ENCODE data around the gene TMEM259. TPM values are rescaled to one million over a fixed set of nuclear protein-coding genes. Genes with fewer than 3 reads are reported as not detected.

TMEM259 gene
- total and polyA plus RNA-seq, 9 of the 15 experiments (the other 6 are each of a cell fraction or from before 2014, with no cell fraction given): 0.52 to 231 (median 63.6) TPM

GRCh38 chr19:971795-972194, 49.1 kb downstream of the TMEM259 start:
- H3K27ac ChIP-seq (ENCODE audit: extremely low read depth, low read depth, low read length): no peak overlapping the region
- no peaks in the 10 kb centered on the region for H3K9me1 ChIP-seq (ENCODE audit: control insufficient read depth, insufficient read depth, low read length)
- in situ Hi-C loops (cut with MboI) (no loop called here), intact Hi-C loops (cut with micrococcal nuclease) (no loop called here)
- peaks cover 3% of the 10 kb centered on the region; the same call in 1 of the 3 replicates for H3K79me2 ChIP-seq (ENCODE audit: control insufficient read depth, insufficient read depth, low read length)
- peaks cover 0 to 37% of the 10 kb centered on the region in 2 experiments; a peak in 2 of 5 replicates for H3K4me1 ChIP-seq (replicated peaks in 1 of 2; ENCODE audit: control insufficient read depth in 2 of 2, insufficient read depth in 2 of 2, low read length in 2 of 2)
- FAIRE-seq (no peak), DNase-seq (ENCODE audit: extremely low read depth in 1 of 4, low spot score in 3 of 4) (no peak), ATAC-seq (no peak)
- H4K20me1 ChIP-seq (replicated peaks; ENCODE audit: control insufficient read depth, insufficient read depth, low read length): no peaks in the 10 kb centered on the region
- no peaks in the 10 kb centered on the region for H3K27me3 ChIP-seq (ENCODE audit: control insufficient read depth in 2 of 2, insufficient read depth in 2 of 2, low read length in 2 of 2)
- H3K4me2 ChIP-seq (ENCODE audit: insufficient read depth, low read length): no peak overlapping the region
- H3K9me3 ChIP-seq (replicated peaks; ENCODE audit: control insufficient read depth, insufficient read depth, low read depth, low read length): peaks cover 20% of the 10 kb centered on the region
- BruUV-seq (replicated peaks): no TSS peak
- ChIA-PET POLR2A (no interaction called here), CTCF (ENCODE audit: low intra/inter-chr PET ratio) (interaction anchor here (0.7 kb wide), 1 partner anchor 48 kb away, joined by 5 read pairs; no protein-coding TSS in a partner anchor)
- no peak overlapping the region for H2AFZ ChIP-seq (ENCODE audit: low read depth, low read length)
- H3K4me3 ChIP-seq: no peak overlapping the region
- no peak overlapping the region for H3K9ac ChIP-seq (ENCODE audit: insufficient read depth in 1 of 2, low read depth in 2 of 2, low read length in 2 of 2)
- 96% methylated on average over 21 of the region's 24 CpGs for WGBS (ENCODE audit: insufficient coverage, low coverage, missing lambda C conversion rate)
- peaks cover 65% of the 10 kb centered on the region for H3K36me3 ChIP-seq (ENCODE audit: control insufficient read depth, insufficient read depth, low read length)
- TF ChIP-seq DMBX1 (CRISPR knock-in tag; IDR thresholded peaks at IDR 0.05; ENCODE audit: borderline replicate concordance): no peak
- TF ChIP-seq ZBTB33 (CRISPR knock-in tag; IDR thresholded peaks at IDR 0.05): peak; percentile 81
- TF ChIP-seq POLR2H (tag; IDR thresholded peaks at IDR 0.05; ENCODE audit: low read depth): no peak
- TF ChIP-seq ZNF324 (CRISPR knock-in tag; IDR thresholded peaks at IDR 0.05): no peak
- TF ChIP-seq NFE2L1 (tag; IDR thresholded peaks at IDR 0.05; ENCODE audit: borderline replicate concordance, low read depth): no peak
- TF ChIP-seq PPARD (CRISPR knock-in tag; IDR thresholded peaks at IDR 0.05): no peak
- TF ChIP-seq ADNP (tag; IDR thresholded peaks at IDR 0.05): no peak
- TF ChIP-seq RBM22 (IDR thresholded peaks at IDR 0.05; ENCODE audit: low read depth, low read length, poor library complexity, severe bottlenecking): peak; percentile 64
- TF ChIP-seq ZNF23 (CRISPR knock-in tag; IDR thresholded peaks at IDR 0.05): no peak
- TF ChIP-seq CHD4 (IDR thresholded peaks at IDR 0.05; ENCODE audit: insufficient read depth, insufficient replicate concordance, low read depth, low read length, poor library complexity, severe bottlenecking): no peak
- no peak for TF ChIP-seq E4F1 (CRISPR knock-in tag; IDR thresholded peaks at IDR 0.05; ENCODE audit: borderline replicate concordance)
- TF ChIP-seq POLR2G (IDR thresholded peaks at IDR 0.05; ENCODE audit: low read depth, low read length): peak; percentile 61; the same call in 1 of the 2 replicates
- no peak for TF ChIP-seq CLOCK (CRISPR knock-in tag; IDR thresholded peaks at IDR 0.05; ENCODE audit: borderline replicate concordance)
- no peak for TF ChIP-seq NR2F6 (CRISPR knock-in tag; IDR thresholded peaks at IDR 0.05)
